NCI-H2107 treated with DMSO at 0.1 percent for 48 hours (cell line): ENCODE measurements around the gene TUBB1.
"Not testable (repeated sequence)": the region's sequence is repeated elsewhere in the genome, so short reads cannot be mapped to it uniquely, and the experiment has no call there.

ENCODE experiments used
- DNase-seq: peaks from one replicate; lab custom pipeline; 2025; ENCODE audit not compliant: unreplicated experiment; lab: John Stamatoyannopoulos, UW

Gene TUBB1

GRCh38 chr20:59018817-59019216 lies 412 bp upstream of the TUBB1 start:
- DNase-seq: no peak

GRCh38 chr20:59020938-59021551 lies 1.8 kb downstream of the TUBB1 start:
- DNase-seq: no peak

- no peak for DNase-seq
Observed at GRCh38 chr20:59022754-59023153, 3.5 kb downstream of the TUBB1 start.

- DNase-seq: no peak
Observed at GRCh38 chr20:59023616-59024015, 4.4 kb downstream of the TUBB1 start.

GRCh38 chr20:59024111-59024530 lies 4.9 kb downstream of the TUBB1 start:
- DNase-seq: no peak

GRCh38 chr20:59025086-59025485 lies 5.9 kb downstream of the TUBB1 start:
- DNase-seq: no peak

- DNase-seq: no peak
Observed at GRCh38 chr20:59025511-59025910, 6.3 kb downstream of the TUBB1 start.

GRCh38 chr20:59026904-59027740 lies 7.9 kb downstream of the TUBB1 start:
- no peak for DNase-seq

- no peak for DNase-seq
Observed at GRCh38 chr20:59027741-59028320, 8.6 kb downstream of the TUBB1 start.

GRCh38 chr20:59028812-59029211 lies 9.6 kb downstream of the TUBB1 start:
- DNase-seq: no peak

GRCh38 chr20:59030911-59031563 lies 11.8 kb downstream of the TUBB1 start:
- DNase-seq: no peak

GRCh38 chr20:59031564-59032022 lies 12.4 kb downstream of the TUBB1 start:
- DNase-seq: no peak

- DNase-seq: peak; percentile 88
Observed at GRCh38 chr20:59032023-59032712, 12.9 kb downstream of the TUBB1 start, which contains the start of gene ATP5F1E. Gene ATP5F1E, minus strand, starts transcription at chr20:59032335. Its CDS starts 84 bp downstream, at chr20:59032251.

- peak; percentile 53 for DNase-seq
Observed at GRCh38 chr20:59032713-59033059, 13.5 kb downstream of the TUBB1 start.

GRCh38 chr20:59033093-59033492 lies 13.9 kb downstream of the TUBB1 start:
- DNase-seq: no peak

- peak; percentile 7 for DNase-seq
Observed at GRCh38 chr20:59033616-59034165, 14.5 kb downstream of the TUBB1 start.

GRCh38 chr20:59035381-59035780 lies 16.2 kb downstream of the TUBB1 start:
- DNase-seq: no peak

- DNase-seq: no peak
Observed at GRCh38 chr20:59037386-59037785, 18.2 kb downstream of the TUBB1 start.

GRCh38 chr20:59039233-59039632 lies 20.0 kb downstream of the TUBB1 start:
- no peak for DNase-seq

GRCh38 chr20:59040667-59041066 lies 21.4 kb downstream of the TUBB1 start:
- DNase-seq: no peak

- DNase-seq: not testable (repeated sequence)
Observed at GRCh38 chr20:59041487-59041886, 22.3 kb downstream of the TUBB1 start.
